GM12872 (cell line): ENCODE results near the gene PTPRD.

Experiments used
- TF ChIP-seq, protein P1 (sequence below): IDR thresholded peaks from 3 replicates; pipeline ENCODE4 v1.5.1; 2011; ENCODE audit warnings: low read depth, mild to moderate bottlenecking, low read length, moderate library complexity; ENCODE audit not compliant: insufficient read depth

The PTPRD gene

GRCh38 chr9:8408575-8409190, 2204.1 kb downstream of the PTPRD start:
- TF ChIP-seq, protein P1, sequence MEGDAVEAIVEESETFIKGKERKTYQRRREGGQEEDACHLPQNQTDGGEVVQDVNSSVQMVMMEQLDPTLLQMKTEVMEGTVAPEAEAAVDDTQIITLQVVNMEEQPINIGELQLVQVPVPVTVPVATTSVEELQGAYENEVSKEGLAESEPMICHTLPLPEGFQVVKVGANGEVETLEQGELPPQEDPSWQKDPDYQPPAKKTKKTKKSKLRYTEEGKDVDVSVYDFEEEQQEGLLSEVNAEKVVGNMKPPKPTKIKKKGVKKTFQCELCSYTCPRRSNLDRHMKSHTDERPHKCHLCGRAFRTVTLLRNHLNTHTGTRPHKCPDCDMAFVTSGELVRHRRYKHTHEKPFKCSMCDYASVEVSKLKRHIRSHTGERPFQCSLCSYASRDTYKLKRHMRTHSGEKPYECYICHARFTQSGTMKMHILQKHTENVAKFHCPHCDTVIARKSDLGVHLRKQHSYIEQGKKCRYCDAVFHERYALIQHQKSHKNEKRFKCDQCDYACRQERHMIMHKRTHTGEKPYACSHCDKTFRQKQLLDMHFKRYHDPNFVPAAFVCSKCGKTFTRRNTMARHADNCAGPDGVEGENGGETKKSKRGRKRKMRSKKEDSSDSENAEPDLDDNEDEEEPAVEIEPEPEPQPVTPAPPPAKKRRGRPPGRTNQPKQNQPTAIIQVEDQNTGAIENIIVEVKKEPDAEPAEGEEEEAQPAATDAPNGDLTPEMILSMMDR: no peak

GRCh38 chr9:8401961-8402705, 2210.7 kb downstream of the PTPRD start:
- TF ChIP-seq, protein P1: no peak

DNA sequence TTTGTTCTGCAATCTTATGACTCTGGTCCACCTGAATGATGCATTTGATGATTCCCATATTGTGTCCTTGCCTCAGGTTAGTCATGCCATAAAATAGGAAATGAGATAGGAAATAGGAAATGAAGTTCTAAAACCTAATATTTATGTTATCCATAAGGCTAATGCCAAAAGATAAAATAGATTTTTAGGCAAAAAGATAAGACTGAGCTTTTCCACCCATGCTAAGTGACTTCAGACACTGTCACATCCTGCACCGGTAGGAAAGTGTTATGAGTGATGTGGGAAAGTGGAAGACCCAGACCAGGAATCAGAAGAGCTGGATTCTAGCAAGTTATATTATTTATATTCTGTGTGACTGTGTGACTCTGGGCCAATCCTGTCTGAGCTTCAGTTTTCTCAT, 2212.4 kb downstream of the PTPRD start:
- TF ChIP-seq, protein P1: no peak

GRCh38 chr9:8395022-8395421, 2217.8 kb downstream of the PTPRD start:
- TF ChIP-seq, protein P1: no peak

- TF ChIP-seq, protein P1: no peak
These were observed 2218.5 kb downstream of the PTPRD start for GRCh38 chr9:8394341-8394740.

- TF ChIP-seq, protein P1: no peak
These were observed 2219.9 kb downstream of the PTPRD start for GRCh38 chr9:8392866-8393265.

- TF ChIP-seq, protein P1: no peak
These were observed 2221.2 kb downstream of the PTPRD start for GRCh38 chr9:8391566-8391965.
